ENCODE data around the gene PIP5K1A. TPM values are rescaled to one million over a fixed set of nuclear protein-coding genes. Genes with fewer than 3 reads are reported as not detected.

PIP5K1A gene
- total RNA-seq, 2 donors from 2014 or later, result 35.6 to 41.8 TPM

DNA sequence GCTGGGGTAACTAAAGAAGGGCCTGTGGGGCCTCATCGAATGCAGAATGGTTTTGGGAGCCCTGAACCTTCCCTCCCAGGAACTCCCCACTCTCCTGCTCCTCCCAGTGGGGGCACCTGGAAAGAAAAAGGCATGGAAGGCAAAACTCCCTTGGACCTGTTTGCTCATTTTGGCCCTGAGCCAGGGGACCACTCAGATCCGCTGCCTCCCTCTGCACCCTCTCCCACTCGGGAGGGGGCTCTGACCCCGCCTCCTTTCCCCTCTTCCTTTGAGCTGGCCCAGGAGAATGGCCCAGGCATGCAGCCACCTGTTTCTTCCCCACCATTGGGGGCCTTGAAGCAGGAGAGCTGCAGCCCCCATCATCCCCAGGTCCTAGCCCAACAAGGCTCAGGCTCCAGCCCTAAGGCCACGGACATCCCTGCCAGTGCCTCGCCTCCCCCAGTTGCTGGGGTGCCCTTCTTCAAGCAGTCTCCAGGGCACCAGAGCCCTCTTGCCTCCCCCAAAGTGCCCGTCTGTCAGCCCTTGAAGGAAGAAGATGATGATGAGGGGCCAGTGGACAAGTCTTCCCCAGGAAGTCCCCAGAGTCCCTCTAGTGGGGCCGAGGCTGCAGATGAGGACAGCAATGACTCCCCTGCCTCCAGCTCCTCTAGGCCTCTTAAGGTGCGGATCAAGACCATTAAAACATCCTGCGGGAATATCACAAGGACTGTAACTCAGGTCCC lies 88.4 kb downstream of the PIP5K1A start:
- H3K4me1 ChIP-seq, result peaks cover 0 to 17% of the 10 kb centered on the region in 2 donors
- H3K27me3 ChIP-seq, result no peaks in the 10 kb centered on the region
- no peaks in the 10 kb centered on the region for H3K9me3 ChIP-seq
- H3K4me3 ChIP-seq, result no peak overlapping the region
- TF ChIP-seq, protein P1, sequence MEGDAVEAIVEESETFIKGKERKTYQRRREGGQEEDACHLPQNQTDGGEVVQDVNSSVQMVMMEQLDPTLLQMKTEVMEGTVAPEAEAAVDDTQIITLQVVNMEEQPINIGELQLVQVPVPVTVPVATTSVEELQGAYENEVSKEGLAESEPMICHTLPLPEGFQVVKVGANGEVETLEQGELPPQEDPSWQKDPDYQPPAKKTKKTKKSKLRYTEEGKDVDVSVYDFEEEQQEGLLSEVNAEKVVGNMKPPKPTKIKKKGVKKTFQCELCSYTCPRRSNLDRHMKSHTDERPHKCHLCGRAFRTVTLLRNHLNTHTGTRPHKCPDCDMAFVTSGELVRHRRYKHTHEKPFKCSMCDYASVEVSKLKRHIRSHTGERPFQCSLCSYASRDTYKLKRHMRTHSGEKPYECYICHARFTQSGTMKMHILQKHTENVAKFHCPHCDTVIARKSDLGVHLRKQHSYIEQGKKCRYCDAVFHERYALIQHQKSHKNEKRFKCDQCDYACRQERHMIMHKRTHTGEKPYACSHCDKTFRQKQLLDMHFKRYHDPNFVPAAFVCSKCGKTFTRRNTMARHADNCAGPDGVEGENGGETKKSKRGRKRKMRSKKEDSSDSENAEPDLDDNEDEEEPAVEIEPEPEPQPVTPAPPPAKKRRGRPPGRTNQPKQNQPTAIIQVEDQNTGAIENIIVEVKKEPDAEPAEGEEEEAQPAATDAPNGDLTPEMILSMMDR (IDR thresholded peaks at IDR 0.05), result no peak
- peaks cover 61% of the 10 kb centered on the region for H3K36me3 ChIP-seq
- H3K27ac ChIP-seq, result no peak overlapping the region
- DNase-seq (ENCODE audit: low spot score), result no peak

DNA sequence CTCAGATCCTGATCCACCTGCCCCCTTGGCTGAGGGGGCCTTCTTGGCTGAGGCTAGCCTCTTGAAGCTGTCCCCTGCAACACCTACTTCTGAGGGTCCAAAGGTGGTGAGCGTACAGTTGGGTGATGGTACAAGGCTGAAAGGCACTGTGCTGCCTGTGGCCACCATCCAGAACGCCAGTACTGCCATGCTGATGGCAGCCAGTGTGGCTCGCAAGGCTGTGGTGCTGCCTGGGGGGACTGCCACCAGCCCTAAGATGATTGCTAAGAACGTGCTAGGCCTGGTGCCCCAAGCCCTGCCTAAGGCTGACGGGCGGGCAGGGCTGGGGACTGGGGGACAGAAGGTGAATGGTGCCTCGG lies 89.0 kb downstream of the PIP5K1A start:
- Histone ChIP-seq H3K36me3 (peaks cover 67% of the 10 kb centered on the region), H3K27ac (no peak overlapping the region), H3K4me1 (peaks cover 0 to 17% of the 10 kb centered on the region in 2 donors), H3K27me3 (no peaks in the 10 kb centered on the region), H3K4me3 (no peak overlapping the region), H3K9me3 (no peaks in the 10 kb centered on the region)
- TF ChIP-seq, protein P1 (IDR thresholded peaks at IDR 0.05), result no peak
- no peak for DNase-seq (ENCODE audit: low spot score)

DNA sequence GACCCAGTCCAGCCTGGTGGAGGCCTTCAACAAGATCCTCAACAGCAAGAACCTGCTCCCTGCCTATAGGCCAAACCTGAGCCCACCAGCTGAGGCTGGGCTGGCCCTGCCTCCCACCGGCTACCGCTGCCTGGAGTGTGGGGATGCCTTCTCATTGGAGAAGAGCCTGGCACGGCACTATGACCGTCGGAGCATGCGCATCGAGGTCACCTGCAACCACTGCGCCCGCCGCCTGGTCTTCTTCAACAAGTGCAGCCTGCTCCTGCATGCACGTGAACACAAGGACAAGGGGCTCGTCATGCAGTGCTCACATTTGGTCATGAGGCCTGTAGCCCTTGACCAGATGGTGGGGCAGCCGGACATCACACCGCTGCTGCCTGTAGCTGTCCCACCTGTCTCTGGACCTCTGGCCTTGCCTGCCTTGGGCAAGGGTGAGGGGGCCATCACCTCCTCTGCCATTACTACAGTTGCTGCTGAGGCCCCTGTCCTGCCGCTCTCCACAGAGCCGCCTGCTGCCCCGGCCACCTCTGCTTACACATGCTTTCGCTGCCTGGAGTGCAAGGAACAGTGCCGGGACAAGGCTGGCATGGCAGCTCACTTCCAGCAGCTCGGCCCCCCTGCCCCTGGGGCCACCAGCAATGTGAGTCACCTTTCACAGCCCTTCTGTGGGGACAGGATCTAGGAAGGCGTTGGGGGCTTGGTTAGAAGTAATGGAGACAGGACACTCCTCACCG lies 89.6 kb downstream of the PIP5K1A start:
- Histone ChIP-seq H3K9me3 (no peaks in the 10 kb centered on the region), H3K4me1 (peaks cover 0 to 16% of the 10 kb centered on the region in 2 donors), H3K27me3 (no peaks in the 10 kb centered on the region), H3K27ac (no peak overlapping the region), H3K36me3 (peaks cover 73% of the 10 kb centered on the region), H3K4me3 (no peak overlapping the region)
- DNase-seq (ENCODE audit: low spot score), result no peak
- TF ChIP-seq, protein P1 (IDR thresholded peaks at IDR 0.05), result no peak

DNA sequence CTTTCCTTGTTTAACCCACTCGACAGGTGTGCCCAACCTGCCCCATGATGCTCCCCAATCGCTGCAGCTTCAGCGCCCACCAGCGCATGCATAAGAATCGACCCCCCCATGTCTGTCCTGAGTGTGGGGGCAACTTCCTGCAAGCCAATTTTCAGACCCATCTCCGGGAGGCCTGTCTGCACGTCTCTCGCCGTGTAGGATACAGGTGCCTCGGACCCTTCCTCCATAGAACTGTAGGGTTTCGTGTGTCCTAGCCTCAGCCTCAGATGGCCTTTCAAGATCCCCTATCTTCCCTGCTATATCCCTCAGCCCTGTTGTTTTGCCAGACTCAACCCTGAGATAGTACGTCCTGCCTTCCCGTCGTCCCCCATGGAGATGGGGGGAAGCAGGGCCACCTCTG lies 90.2 kb downstream of the PIP5K1A start:
- H3K9me3 ChIP-seq, result no peaks in the 10 kb centered on the region
- peaks cover 79% of the 10 kb centered on the region for H3K36me3 ChIP-seq
- TF ChIP-seq, protein P1 (IDR thresholded peaks at IDR 0.05), result no peak
- no peak overlapping the region for H3K4me3 ChIP-seq
- H3K27ac ChIP-seq, result no peak overlapping the region
- DNase-seq (ENCODE audit: low spot score), result no peak
- no peaks in the 10 kb centered on the region for H3K27me3 ChIP-seq
- H3K4me1 ChIP-seq, result peaks cover 0 to 10% of the 10 kb centered on the region in 2 donors

DNA sequence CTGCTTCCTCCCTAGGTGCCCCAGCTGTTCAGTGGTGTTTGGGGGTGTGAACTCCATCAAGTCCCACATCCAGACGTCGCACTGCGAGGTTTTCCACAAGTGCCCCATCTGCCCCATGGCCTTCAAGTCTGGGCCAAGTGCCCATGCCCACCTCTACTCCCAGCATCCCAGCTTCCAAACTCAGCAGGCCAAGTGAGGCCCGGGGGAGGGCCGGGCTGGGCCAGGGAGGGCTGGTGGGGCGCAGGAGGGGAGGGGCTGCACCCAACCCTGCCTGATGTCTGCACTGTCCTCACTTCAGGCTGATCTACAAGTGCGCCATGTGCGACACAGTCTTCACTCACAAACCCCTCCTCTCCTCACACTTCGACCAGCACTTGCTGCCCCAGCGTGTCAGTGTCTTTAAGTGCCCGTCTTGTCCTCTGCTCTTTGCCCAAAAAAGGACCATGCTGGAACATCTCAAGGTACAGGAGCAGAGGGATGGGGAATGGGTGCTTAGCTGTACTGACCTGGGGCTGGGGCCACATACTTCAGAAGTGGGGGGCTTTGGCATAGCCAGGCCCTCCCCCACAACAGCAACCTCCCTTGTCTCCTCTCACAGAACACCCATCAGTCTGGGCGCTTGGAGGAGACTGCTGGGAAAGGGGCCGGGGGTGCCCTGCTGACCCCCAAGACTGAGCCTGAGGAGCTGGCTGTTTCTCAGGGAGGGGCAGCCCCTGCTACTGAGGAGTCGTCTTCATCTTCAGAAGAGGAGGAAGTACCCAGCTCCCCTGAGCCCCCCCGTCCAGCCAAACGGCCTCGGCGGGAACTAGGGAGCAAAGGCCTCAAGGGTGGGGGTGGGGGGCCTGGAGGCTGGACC lies 91.0 kb downstream of the PIP5K1A start:
- H3K27me3 ChIP-seq, result no peaks in the 10 kb centered on the region
- peaks cover 0 to 2% of the 10 kb centered on the region in 2 donors for H3K4me1 ChIP-seq
- DNase-seq (ENCODE audit: low spot score), result no peak
- no peak overlapping the region for H3K4me3 ChIP-seq
- no peaks in the 10 kb centered on the region for H3K9me3 ChIP-seq
- peaks cover 87% of the 10 kb centered on the region for H3K36me3 ChIP-seq
- H3K27ac ChIP-seq, result no peak overlapping the region
- TF ChIP-seq, protein P1 (IDR thresholded peaks at IDR 0.05), result no peak
